Raji (cell line): ENCODE measurements around the gene SMR3B.

Experiments used
- POLR2A ChIP-seq: IDR thresholded peaks from 2 replicates; pipeline ENCODE4 v1.6.1; 2011; ENCODE audit warnings: low read depth, low read length, control low read depth; ENCODE audit not compliant: insufficient read depth

The SMR3B gene

GRCh38 chr4:70402762-70403161 is 19.8 kb downstream of the SMR3B start:
- no peak for TF ChIP-seq POLR2A

DNA sequence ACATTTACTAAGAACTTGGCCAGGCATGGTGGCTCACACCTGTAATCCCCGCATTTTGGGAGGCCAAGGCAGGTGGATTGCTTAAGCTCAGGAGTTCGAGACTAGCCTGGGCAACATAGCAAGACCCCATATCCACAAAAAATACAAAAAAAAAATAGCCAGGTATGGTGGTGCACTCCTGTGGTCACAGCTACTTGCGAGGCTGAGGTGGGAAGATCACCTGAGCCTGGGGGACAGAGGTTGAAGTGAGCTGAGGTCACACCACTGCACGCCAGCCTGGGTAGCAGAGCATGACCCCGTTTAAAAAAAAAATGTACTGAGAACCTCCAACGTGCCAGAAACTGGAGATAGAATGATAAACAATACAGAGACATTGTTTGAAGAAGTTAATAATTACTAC is 22.8 kb downstream of the SMR3B start:
- TF ChIP-seq POLR2A: no peak

DNA sequence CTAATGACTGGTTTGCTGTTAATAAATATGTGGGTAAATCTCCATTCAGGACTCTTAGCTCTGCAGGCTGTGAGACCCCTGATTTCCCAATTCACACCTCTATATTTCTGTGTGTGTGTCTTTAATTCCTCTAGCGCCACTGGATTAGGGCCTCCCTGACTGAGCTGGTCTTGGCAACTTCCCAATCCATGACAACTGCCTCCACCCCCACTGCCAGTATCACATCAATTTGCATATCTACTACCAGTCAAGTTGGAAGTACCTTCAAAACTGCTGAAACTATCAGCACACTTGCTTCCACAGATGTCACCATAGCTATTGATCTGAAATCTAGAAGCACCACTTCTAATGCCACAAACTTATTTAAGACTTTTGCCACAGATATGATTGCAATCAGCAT is 42.4 kb downstream of the SMR3B start:
- TF ChIP-seq POLR2A: no peak

DNA sequence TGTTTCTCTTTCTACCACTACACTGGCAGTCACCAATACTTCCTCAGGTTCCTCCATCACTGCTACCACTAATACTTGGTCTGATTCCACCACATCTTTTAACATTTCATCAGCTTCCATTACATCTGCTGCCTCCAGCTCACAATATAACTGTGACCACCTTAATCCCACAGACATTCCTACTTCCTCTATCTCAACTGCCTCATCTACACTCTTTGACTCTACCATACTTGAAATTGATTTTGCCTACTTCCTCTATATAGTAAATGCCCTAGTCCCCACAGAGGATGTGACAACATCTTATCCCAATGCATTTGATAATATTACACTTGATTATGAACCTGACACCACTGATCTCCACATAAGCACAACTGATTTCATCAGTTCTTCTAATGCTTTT is 43.9 kb downstream of the SMR3B start:
- no peak for TF ChIP-seq POLR2A

- TF ChIP-seq POLR2A: no peak
Measured at GRCh38 chr4:70437197-70437596, 54.3 kb downstream of the SMR3B start.
